ENCODE results near the gene BMPR1A. TPM values are rescaled to one million over a fixed set of nuclear protein-coding genes. Genes with fewer than 3 reads are reported as not detected.

The BMPR1A gene
- total RNA-seq, 1 experiment from 2014 or later: 63.2 TPM

DNA sequence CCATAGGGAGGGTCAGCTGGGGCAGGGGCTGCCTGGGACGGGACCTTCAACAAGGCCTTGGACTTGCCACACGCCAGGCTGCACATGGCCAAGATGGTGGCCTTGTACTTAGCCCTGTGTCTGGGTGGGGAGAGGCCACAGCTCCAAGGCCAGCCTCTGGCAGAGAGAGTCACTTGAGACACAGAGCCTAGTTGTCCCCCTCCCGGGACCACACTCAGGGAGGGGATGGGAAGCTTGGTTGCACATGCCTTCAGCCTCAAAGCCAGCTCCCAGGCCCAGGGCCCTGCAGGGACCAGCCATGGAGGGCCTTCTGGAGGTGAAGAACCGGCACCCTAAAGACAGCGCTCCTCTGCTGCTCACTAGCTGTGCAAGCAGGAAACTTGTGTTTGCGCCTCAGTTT lies 184.3 kb downstream of the BMPR1A start:
- ChIA-PET CTCF (no interaction called here), POLR2A (no interaction called here)
- H3K4me1 Mint-ChIP-seq (ENCODE audit: low read depth, unreplicated experiment): no peaks in the 10 kb centered on the region
- H3K27ac Mint-ChIP-seq (ENCODE audit: unreplicated experiment): no peak overlapping the region
- no peaks in the 10 kb centered on the region for H3K9me3 Mint-ChIP-seq (ENCODE audit: unreplicated experiment)
- H3K27me3 Mint-ChIP-seq (ENCODE audit: insufficient read depth, unreplicated experiment): no peaks in the 10 kb centered on the region
- no peaks in the 10 kb centered on the region for H3K9me3 ChIP-seq
- H3K36me3 Mint-ChIP-seq (ENCODE audit: insufficient read depth, unreplicated experiment): peaks cover 16% of the 10 kb centered on the region
- TF ChIP-seq, protein P1, sequence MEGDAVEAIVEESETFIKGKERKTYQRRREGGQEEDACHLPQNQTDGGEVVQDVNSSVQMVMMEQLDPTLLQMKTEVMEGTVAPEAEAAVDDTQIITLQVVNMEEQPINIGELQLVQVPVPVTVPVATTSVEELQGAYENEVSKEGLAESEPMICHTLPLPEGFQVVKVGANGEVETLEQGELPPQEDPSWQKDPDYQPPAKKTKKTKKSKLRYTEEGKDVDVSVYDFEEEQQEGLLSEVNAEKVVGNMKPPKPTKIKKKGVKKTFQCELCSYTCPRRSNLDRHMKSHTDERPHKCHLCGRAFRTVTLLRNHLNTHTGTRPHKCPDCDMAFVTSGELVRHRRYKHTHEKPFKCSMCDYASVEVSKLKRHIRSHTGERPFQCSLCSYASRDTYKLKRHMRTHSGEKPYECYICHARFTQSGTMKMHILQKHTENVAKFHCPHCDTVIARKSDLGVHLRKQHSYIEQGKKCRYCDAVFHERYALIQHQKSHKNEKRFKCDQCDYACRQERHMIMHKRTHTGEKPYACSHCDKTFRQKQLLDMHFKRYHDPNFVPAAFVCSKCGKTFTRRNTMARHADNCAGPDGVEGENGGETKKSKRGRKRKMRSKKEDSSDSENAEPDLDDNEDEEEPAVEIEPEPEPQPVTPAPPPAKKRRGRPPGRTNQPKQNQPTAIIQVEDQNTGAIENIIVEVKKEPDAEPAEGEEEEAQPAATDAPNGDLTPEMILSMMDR (IDR thresholded peaks at IDR 0.05; ENCODE audit: insufficient read depth in 1 of 2, low read depth in 1 of 2, low read length in 1 of 2, severe bottlenecking in 1 of 2, unreplicated experiment in 1 of 2): no peak
- intact Hi-C loops (cut with micrococcal nuclease; ENCODE audit: unreplicated experiment): no loop called here
- no peaks in the 10 kb centered on the region for H3K27me3 ChIP-seq (replicated peaks; ENCODE audit: control insufficient read depth, insufficient read depth, low read length)
- H3K4me3 Mint-ChIP-seq (ENCODE audit: unreplicated experiment): no peak overlapping the region
- H3K4me1 ChIP-seq: no peaks in the 10 kb centered on the region
- no TSS peak for BruUV-seq (replicated peaks)
- no peak for DNase-seq
- no peaks in the 10 kb centered on the region for H3K36me3 ChIP-seq (ENCODE audit: control insufficient read depth, insufficient read depth, low read length)
- no peak overlapping the region for H3K4me3 ChIP-seq (ENCODE audit: low read depth, low read length)

DNA sequence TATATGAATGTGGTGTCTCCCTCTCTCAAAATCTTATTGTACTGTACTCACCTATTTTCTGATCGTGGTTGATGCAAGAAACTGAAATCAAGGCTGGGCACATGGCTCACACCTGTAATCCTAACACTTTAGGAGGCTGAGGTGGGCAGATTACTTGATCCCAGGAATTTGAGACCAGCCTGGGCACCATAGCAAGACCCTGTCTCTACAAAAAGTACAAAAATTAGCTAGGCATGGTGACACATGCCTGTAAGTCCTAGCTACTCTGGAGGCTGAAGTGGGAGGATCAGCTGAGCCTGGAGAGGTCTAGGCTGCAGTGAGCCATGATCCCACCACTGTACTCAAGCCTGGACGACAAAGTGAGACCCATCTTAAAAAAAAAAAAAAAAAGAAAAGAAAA lies 185.0 kb downstream of the BMPR1A start:
- CTCF ChIA-PET: no interaction called here

DNA sequence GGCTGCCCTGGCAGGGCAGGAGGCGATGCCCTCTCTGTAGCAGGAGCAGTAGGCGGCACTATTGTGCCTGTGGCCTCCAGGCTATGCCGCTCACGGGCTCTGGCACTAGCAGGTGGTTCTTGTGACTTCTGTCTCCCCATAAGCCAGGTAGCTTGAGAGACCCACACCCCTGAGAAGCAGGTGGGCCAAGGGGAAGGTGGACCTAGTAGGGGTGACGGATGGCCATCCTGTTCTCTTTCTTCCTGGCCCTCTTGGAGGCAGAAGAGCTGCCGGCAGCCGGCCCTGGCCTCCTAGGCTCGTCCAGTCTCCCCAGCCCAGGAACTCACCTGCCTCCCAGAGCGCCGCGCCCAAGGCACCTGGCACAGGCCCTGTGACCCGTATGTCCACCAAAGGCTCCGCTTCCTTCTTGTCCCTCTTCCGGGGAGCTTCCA lies 185.6 kb downstream of the BMPR1A start:
- H3K27ac Mint-ChIP-seq (ENCODE audit: unreplicated experiment): no peak overlapping the region
- H3K4me3 ChIP-seq (ENCODE audit: low read depth, low read length): no peak overlapping the region
- intact Hi-C loops (cut with micrococcal nuclease; ENCODE audit: unreplicated experiment): no loop called here
- DNase-seq: no peak
- no peak overlapping the region for H3K4me3 Mint-ChIP-seq (ENCODE audit: unreplicated experiment)
- H3K36me3 ChIP-seq (ENCODE audit: control insufficient read depth, insufficient read depth, low read length): no peaks in the 10 kb centered on the region
- H3K4me1 ChIP-seq: no peaks in the 10 kb centered on the region
- H3K36me3 Mint-ChIP-seq (ENCODE audit: insufficient read depth, unreplicated experiment): peaks cover 14% of the 10 kb centered on the region
- no peaks in the 10 kb centered on the region for H3K4me1 Mint-ChIP-seq (ENCODE audit: low read depth, unreplicated experiment)
- no peaks in the 10 kb centered on the region for H3K9me3 ChIP-seq
- POLR2A ChIA-PET: no interaction called here
- no peaks in the 10 kb centered on the region for H3K27me3 ChIP-seq (replicated peaks; ENCODE audit: control insufficient read depth, insufficient read depth, low read length)
- BruUV-seq (replicated peaks): no TSS peak
- CTCF ChIA-PET: interaction anchor here (2.5 kb wide), 1 partner anchor 25 kb away, joined by 9 read pairs; no protein-coding TSS in a partner anchor
- no peaks in the 10 kb centered on the region for H3K27me3 Mint-ChIP-seq (ENCODE audit: insufficient read depth, unreplicated experiment)
- H3K9me3 Mint-ChIP-seq (ENCODE audit: unreplicated experiment): no peaks in the 10 kb centered on the region
- TF ChIP-seq, protein P1 (IDR thresholded peaks at IDR 0.05; ENCODE audit: insufficient read depth in 1 of 2, low read depth in 1 of 2, low read length in 1 of 2, severe bottlenecking in 1 of 2, unreplicated experiment in 1 of 2): no peak

More for the DNA sequence above, 185.0 kb downstream of the BMPR1A start:
- no TSS peak for BruUV-seq (replicated peaks)
- DNase-seq: no peak
- Histone ChIP-seq H3K9me3 (no peaks in the 10 kb centered on the region), H3K27me3 (replicated peaks; ENCODE audit: control insufficient read depth, insufficient read depth, low read length) (no peaks in the 10 kb centered on the region), H3K36me3 (ENCODE audit: control insufficient read depth, insufficient read depth, low read length) (no peaks in the 10 kb centered on the region), H3K4me1 (no peaks in the 10 kb centered on the region), H3K4me3 (ENCODE audit: low read depth, low read length) (no peak overlapping the region)
- POLR2A ChIA-PET: no interaction called here
- no peaks in the 10 kb centered on the region for H3K4me1 Mint-ChIP-seq (ENCODE audit: low read depth, unreplicated experiment)
- intact Hi-C loops (cut with micrococcal nuclease; ENCODE audit: unreplicated experiment): no loop called here
- TF ChIP-seq, protein P1 (IDR thresholded peaks at IDR 0.05; ENCODE audit: insufficient read depth in 1 of 2, low read depth in 1 of 2, low read length in 1 of 2, severe bottlenecking in 1 of 2, unreplicated experiment in 1 of 2): no peak
- no peak overlapping the region for H3K27ac Mint-ChIP-seq (ENCODE audit: unreplicated experiment)
- H3K4me3 Mint-ChIP-seq (ENCODE audit: unreplicated experiment): no peak overlapping the region
- no peaks in the 10 kb centered on the region for H3K9me3 Mint-ChIP-seq (ENCODE audit: unreplicated experiment)
- H3K36me3 Mint-ChIP-seq (ENCODE audit: insufficient read depth, unreplicated experiment): peaks cover 16% of the 10 kb centered on the region
- no peaks in the 10 kb centered on the region for H3K27me3 Mint-ChIP-seq (ENCODE audit: insufficient read depth, unreplicated experiment)

Data from Caco-2 (cell line).